T-helper 2 cell (primary cell): ENCODE data around the gene DTNB.

ENCODE experiments used
- DNase-seq, 5 experiments: peaks; one replicate each; pipeline versions ENCODE4 v3.0.0 to v3.0.0-alpha.2; 2012 to 2022

Gene DTNB

GRCh38 chr2:25493207-25493606 lies 180.2 kb downstream of the DTNB start:
- no peak for DNase-seq

GRCh38 chr2:25492726-25493125 lies 180.7 kb downstream of the DTNB start:
- DNase-seq: no peak

GRCh38 chr2:25491966-25492532 lies 181.3 kb downstream of the DTNB start:
- DNase-seq: peak in 1 of 5 experiments; percentile 57

GRCh38 chr2:25491003-25491696 lies 182.2 kb downstream of the DTNB start:
- peak in 1 of 5 experiments; percentile 12 for DNase-seq

GRCh38 chr2:25490217-25490616 lies 183.2 kb downstream of the DTNB start:
- no peak for DNase-seq

GRCh38 chr2:25489631-25490030 lies 183.7 kb downstream of the DTNB start:
- DNase-seq: no peak

- no peak for DNase-seq
These were observed 189.6 kb downstream of the DTNB start for GRCh38 chr2:25483607-25484266.

- no peak for DNase-seq
These were observed 191.0 kb downstream of the DTNB start for GRCh38 chr2:25482341-25482740.

GRCh38 chr2:25481381-25482300 lies 191.7 kb downstream of the DTNB start:
- DNase-seq: no peak

GRCh38 chr2:25480561-25480960 lies 192.8 kb downstream of the DTNB start:
- no peak for DNase-seq

GRCh38 chr2:25479761-25480160 lies 193.6 kb downstream of the DTNB start:
- DNase-seq: no peak

- no peak for DNase-seq
These were observed 194.6 kb downstream of the DTNB start for GRCh38 chr2:25478736-25479135.

- no peak for DNase-seq
These were observed 199.5 kb downstream of the DTNB start for GRCh38 chr2:25473758-25474340.

- DNase-seq: no peak
These were observed 200.2 kb downstream of the DTNB start for GRCh38 chr2:25473131-25473530.

GRCh38 chr2:25470806-25471205 lies 202.6 kb downstream of the DTNB start:
- DNase-seq: no peak

GRCh38 chr2:25467743-25468142 lies 205.6 kb downstream of the DTNB start:
- DNase-seq: no peak

- no peak for DNase-seq
These were observed 211.4 kb downstream of the DTNB start for GRCh38 chr2:25462021-25462420.

GRCh38 chr2:25460261-25460905 lies 213.0 kb downstream of the DTNB start:
- no peak for DNase-seq

GRCh38 chr2:25454824-25455611 lies 218.4 kb downstream of the DTNB start:
- DNase-seq: no peak

- DNase-seq: peak in 1 of 5 experiments; percentile 82
These were observed 220.0 kb downstream of the DTNB start for GRCh38 chr2:25453199-25453905.

GRCh38 chr2:25448808-25449207 lies 224.6 kb downstream of the DTNB start:
- DNase-seq: no peak
